ENCODE data around the gene RAB6D.
"Not testable (repeated sequence)": the region's sequence is repeated elsewhere in the genome, so short reads cannot be mapped to it uniquely, and the experiment has no call there.

Gene RAB6D

DNA sequence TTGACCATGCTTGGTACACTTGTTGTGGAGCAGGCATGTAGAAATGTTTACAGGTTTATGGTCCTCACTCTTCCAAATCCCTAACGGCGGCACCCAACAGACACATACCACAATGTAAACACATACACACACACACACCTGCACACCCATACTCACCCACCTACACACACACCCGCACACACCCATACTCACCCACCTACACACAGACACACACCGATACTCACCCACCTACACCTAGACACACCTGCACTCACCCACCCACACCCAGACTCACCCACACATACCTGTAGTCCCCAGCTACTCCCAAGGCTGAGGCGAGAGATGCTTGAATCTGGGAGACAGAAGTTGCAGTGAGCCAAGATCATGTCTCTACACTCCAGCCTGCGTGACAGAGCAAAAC lies 1.5 kb upstream of the RAB6D start:
- DNase-seq, result no peak

DNA sequence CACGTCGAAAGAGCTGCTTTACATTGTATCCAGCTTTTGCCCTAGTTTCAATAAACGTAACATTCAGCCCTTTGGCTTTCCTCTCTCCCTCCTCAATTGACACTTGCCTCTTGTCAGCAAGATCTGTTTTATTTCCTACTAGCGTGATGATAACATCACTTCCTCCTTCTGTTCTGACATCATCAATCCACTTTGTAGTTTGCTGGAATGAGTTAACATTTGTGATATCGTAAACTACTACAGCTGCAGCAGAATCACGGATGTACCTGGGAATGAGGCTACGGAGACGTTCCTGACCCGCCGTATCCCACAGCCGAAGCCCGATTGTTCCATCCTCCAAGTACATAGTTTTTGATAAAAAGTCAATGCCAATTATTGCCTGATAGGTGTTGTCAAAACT lies 755 bp downstream of the RAB6D start:
- DNase-seq, result not testable (repeated sequence)

DNA sequence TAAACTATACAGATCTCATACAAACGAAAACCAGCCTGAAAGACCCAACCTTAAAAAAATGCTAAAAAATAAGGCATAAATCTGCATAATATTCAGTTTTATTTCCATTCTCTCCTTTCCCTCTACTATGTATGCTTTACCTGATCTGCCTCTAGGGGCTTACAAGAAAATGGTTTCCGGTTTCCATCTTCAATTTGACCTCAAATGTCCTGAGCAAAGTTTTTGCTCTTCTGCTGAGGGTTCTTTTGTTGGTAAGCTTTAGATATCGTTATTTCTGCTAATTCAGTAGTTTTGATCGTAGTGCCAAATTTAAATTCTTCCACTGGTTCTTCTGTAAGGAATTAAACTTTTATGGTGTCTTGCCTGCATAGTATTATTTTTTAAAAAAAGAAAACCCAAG lies 2.2 kb downstream of the RAB6D start:
- DNase-seq, result not testable (repeated sequence)

DNA sequence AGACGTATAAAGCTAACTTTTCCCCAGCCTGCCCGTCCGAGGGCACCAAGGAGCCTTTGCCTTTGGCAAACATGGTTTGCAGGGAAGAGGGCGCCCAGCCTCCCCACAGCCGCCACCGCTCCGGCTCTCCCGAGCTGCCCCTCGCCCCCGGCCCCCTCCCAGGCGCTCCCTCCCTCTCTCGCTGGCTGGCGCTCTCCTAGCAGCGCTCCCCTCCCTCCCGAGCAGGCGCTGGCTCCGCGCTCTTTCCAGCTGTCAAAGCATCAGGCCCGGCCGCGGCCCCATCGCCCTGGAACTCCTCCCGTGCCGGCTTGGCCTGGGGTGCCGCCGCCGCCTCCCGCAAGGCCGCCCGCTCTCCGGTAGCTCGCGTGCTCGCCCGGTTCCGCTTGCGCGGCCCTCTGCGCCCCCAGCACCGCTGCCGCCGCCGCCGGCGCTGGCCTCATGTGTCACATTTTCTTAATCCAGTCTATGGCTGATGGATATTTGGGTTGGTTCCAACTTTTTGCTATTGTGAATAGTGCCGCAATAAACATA lies 10.7 kb downstream of the RAB6D start:
- not testable (repeated sequence) for DNase-seq

DNA sequence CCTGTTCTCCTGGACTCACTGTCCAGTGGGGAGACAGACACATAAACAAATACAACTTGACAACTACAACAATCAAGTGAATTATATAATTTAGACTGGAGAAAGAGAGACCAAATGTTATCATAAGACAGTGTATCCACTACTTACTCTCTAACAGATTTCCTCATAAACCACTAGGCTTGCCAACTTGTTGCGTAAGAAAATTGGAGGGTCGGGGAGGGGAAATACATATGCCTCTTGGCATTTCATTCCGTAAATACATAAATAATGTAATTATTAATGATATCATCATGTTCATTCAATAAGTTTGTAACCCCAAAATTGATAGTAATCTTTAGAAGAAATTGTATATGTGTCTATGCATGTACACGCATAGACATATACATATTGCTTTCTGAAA lies 14.9 kb downstream of the RAB6D start:
- no peak for DNase-seq

DNA sequence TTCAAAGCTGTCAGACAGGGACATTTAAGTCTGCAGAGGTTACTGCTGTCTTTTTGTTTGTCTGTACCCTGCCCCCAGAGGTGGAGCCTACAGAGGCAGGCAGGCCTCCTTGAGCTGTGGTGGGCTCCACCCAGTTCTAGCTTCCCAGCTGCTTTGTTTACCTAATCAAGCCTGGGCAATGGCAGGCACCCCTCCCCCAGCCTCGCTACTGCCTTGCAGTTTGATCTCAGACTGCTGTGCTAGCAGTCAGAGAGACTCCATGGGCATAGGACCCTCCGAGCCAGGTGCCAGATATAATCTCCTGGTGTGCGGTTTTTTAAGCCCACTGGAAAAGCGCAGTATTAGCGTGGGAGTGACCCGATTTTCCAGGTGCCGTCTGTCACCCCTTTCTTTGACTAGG lies 16.9 kb downstream of the RAB6D start:
- not testable (repeated sequence) for DNase-seq

DNA sequence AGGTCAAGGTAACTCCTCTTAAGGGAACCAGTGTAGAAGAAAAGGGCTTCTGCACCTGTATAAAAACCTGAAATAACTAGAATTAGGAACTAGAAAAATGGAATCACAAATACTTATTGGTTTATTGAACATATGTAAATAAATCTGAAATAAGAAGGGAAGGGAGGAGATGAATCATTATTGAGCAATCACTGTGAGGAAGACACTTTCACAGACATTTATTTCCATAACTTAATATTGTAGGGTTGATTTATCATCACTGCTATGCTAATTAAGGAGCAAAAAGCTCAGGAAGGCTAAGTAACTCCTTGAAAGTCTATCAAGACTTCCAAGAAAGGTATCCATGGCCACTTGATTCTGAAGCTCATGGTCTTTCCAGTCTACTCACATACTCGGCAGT lies 24.7 kb downstream of the RAB6D start:
- not testable (repeated sequence) for DNase-seq

DNA sequence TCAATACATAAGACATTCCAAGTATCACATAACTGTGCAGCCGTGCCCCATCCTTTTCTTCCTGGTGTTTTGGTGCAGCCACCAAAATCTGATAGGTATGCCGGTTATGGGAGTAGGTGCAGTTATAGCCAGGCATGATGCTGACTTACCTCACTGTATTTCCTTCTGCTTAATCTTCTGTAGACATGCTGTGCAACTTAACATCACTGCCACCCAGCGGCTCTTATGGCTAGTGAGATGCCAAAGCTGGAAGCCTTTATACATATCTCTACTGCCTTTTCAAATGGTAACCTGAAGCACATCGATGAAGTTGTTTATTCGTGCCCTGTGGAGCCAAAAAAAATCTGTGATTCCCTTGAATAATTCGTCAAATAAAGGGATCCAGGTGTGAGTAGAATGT lies 28.6 kb downstream of the RAB6D start:
- not testable (repeated sequence) for DNase-seq

DNA sequence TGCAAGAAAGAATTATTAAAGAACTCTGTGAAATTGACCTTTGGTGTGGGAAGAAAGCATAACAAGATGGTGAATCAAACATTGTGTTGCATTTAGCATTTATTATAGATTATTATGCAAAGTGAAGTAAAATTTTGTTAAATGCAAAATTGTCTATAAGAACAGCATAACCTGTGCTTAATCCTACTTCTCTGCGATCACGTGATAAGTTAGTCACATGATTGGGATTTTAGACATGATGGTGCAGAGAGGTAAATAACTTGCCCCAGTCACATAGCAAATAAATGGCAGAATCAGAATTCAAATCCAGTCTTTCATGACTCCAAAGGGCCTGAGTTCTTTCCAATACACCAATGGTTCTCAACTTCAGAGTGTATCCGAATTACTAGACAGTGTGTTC lies 31.3 kb downstream of the RAB6D start:
- DNase-seq, result not testable (repeated sequence)

DNA sequence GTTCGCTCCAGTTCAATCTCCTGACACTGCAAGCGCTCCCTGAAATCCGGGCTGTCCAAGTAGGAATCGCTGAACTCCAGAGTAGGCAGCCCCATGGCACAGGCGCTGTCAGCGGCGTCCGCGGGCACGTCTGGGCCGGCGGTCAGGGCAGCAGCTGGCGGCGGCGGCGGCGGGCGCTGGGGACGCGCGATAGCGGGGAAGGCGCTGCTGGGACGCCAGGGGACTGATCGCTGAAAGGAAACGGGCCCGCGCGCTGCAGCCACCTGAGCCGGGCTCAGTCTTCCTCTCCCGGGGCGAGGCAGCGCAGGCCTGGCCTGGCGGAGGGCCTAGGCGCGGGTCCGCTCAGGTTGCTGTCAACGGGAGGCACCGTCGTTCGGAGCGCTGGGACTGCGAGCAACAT lies 33.0 kb downstream of the RAB6D start:
- DNase-seq, result not testable (repeated sequence)

DNA sequence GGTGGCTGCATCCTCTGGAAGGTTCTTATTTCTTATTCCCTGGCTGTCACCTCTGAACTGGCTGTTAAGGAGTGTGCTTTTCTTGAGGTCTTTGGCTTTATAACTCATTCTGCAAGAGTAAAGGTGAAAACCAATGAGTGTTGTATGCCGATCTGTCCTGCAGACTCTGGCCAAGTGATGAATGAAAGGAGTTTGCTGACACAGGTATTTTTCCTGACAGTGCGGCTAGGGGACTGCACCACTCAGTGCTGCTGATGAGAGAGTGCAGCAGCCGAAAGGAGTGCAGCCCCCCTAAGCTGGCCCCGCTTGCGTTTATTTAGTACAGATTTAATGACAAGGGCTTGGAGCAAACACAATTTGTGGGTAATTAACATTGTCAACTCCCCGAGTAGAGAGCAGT lies 41.8 kb downstream of the RAB6D start:
- DNase-seq, result no peak

DNA sequence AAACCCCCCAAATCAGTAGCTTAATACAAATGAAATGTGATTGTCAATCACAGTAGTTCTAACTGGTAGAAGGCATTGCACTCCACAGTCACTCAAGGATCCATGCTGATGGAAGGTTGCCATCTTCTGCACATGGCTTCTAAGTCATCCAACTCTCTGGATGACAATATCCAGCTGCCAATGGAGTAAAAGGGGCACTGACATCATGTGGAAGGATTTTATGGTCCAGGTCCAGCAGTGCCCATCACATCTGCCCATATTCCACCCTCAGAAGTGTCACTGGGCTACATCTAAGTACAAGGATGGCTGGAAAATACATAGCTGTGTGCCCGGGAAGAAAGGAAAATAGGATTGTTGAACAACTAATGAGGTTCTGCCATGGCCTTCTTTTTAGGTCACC lies 42.6 kb downstream of the RAB6D start:
- DNase-seq, result not testable (repeated sequence)

DNA sequence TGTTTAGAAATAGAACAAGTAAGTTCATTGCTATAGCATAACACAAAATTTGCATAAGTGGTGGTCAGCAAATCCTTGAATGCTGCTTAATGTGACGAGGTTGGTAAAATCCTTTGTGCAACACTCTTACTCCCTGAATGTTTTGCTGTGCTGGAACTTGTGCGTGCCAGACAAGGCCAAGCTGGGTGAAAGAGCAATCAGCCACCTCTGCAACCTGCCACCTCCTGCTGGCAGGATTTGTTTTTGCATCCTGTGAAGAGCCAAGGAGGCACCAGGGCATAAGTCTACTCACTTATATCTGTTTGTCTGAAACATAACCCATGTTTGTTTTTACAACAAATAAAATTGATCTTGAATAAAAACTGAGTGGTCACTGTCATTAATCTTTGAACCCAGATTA lies 53.0 kb downstream of the RAB6D start:
- DNase-seq, result not testable (repeated sequence)
